Fibroblast of peridontal ligament (primary cell): ENCODE measurements around the gene GP1BA.
A peak's percentile ranks its signal among the peaks of the same experiment; 100 is the strongest.

Experiments used
- DNase-seq: peaks from one replicate; pipeline ENCODE4 v3.0.0-alpha.2; 2010; ENCODE audit errors: extremely low read depth

The GP1BA gene

DNA sequence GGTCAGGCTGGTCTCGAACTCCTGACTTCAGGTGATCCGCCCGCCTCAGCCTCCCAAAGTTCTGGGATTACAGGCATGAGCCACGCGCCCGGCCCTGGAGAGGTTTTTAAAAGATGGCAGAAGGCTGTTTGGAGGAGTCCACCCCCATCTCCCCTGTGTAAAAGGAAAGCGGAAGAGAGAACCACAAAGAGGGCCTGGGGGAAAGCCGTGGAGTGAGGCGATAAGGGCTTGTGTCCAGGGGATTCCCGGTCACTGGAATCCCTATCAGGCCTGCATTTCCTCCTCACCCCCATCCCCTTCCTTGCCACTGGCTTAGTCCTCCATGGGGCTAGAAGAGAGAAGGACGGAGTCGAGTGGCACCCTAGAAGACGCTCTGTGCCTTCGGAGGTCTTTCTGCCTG, at the start of gene GP1BA:
Gene GP1BA (plus strand): TSS at position 315 of the 400 bp plus-strand sequence. CDS start 328 bp downstream, outside the sequence.
- no peak for DNase-seq

DNA sequence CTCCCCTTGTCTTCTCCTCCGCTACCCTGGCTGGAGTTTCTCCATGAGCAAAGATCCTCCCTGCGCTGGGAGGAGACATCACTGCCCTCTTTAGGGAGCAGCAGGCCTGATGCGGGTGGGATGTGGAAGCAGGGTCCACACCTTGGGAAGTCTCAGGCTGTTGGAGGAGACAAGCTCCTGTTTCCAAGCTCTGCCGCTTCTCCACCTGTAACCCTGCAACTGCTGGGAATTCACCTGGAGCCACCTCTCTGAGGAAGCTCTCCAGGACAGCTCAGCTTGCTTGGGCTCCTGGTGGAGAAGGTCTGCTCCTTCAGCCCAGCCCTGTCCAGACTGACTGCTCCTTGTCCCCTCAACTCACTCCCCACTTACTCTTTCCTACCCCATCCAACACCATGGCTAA, 47.6 kb upstream of the GP1BA start:
- no peak for DNase-seq

DNA sequence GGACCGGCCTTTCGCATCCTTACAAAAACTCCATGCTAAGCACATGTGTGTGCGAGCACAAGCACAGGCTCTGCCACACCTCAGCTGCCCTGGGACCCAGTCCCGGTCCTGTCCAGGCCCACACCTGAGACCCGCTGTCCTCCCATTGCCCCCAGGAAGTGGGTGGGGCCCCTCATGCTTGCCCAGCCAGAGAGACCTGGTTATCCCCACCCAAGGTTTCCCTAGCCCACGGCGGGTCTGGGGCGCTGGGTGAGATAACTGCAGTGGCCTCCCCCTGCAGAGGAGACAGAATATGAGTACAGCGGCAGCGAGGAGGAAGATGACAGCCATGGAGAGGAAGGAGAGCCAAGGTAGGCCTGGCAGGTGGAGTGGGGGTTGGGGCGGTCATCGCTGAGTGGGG, 45.2 kb upstream of the GP1BA start:
- DNase-seq = no peak

DNA sequence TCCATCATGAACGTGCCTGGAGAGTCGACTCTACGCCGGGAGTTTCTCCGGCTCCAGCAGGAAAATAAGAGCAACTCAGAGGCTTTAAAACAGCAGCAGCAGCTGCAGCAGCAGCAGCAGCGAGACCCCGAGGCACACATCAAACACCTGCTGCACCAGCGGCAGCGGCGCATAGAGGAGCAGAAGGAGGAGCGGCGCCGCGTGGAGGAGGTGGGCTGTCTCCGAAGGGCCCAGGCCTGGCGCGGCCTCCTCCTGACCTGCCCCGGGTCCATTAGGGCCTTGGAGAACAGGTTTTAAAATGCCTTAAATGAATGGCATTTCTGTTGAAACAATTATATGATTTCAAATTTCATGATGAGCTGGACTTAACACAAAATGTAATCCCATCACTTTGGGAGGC, 44.5 kb upstream of the GP1BA start:
- DNase-seq = no peak

DNA sequence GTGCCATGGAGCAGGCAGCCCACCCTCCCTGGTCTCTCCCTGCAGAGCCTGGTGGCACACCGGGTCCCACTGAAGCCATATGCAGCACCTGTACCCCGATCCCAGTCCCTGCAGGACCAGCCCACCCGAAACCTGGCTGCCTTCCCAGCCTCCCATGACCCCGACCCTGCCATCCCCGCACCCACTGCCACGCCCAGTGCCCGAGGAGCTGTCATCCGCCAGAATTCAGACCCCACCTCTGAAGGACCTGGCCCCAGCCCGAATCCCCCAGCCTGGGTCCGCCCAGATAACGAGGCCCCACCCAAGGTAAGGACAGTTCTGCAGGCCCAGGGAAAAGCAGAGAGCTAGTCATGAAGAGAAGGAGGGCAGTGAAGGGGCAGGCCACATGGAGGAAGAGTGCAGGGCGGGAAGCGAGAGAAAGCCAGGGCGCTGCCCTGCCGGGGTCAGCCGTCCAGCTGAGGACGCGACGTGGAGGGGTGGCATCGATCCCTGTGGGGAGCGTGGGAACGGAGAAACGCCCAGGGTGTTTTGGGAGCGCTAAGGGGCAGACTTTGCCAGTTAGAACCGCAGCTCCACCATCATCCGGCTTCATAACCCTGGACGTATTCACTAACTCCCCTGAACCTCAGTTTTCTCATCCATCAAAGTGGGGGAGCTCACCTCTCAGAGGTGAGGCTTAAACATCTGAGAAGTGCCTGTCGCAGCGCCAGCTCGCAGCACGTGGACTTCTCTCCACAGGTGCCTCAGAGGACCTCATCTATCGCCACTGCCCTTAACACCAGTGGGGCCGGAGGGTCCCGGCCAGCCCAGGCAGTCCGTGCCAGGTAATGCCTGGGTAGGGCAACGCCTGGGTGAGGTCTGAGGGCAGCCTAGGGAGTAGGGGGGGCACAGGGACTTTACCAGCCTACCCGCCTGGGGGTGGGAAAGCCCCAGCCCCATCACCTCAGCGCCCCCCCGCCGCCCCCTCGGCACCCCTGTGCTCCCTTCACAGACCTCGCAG, 40.4 kb upstream of the GP1BA start:
- no peak for DNase-seq

DNA sequence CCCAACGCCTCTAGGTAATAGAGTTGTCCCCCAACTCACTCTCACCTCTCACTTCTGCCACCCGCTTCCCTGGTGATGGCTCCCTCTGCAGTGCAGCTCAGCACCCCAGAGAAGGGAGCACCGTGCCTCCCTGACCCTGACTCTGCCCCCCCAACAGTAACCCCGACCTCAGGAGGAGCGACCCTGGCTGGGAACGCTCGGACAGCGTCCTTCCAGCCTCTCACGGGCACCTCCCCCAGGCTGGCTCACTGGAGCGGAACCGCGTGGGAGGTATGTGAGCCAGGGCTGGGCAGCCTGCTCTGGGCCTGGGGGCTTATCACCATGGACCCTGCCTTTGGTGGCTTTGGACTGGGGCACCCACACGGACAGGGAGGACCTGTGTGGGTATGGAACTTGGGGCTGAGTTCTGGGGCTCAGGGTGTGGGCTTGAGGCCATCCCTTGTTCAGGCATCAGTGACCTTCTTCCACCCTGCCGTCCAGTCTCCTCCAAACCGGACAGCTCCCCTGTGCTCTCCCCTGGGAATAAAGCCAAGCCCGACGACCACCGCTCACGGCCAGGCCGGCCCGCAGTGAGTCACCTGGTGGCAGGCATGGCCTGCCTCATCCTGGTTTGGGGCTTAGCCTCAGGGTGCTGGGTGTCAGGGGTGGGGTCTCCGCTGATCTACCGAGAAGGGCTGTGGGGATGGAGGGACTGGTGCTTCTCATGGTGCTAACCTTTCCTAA, 39.4 kb upstream of the GP1BA start:
- no peak for DNase-seq

DNA sequence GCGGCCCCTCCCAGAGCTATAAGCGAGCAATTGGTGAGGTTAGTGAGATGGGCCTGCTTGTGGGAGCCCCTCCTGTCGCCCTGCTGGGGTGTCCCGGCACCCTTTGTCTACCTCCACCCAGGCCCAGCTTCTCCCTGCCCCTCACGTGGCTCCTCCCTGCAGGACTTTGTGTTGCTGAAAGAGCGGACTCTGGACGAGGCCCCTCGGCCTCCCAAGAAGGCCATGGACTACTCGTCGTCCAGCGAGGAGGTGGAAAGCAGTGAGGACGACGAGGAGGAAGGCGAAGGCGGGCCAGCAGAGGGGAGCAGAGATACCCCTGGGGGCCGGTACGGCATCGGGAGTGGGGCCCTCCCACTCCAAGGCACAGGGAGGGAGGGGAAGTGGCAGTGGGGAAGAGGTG, 38.8 kb upstream of the GP1BA start:
- no peak for DNase-seq

DNA sequence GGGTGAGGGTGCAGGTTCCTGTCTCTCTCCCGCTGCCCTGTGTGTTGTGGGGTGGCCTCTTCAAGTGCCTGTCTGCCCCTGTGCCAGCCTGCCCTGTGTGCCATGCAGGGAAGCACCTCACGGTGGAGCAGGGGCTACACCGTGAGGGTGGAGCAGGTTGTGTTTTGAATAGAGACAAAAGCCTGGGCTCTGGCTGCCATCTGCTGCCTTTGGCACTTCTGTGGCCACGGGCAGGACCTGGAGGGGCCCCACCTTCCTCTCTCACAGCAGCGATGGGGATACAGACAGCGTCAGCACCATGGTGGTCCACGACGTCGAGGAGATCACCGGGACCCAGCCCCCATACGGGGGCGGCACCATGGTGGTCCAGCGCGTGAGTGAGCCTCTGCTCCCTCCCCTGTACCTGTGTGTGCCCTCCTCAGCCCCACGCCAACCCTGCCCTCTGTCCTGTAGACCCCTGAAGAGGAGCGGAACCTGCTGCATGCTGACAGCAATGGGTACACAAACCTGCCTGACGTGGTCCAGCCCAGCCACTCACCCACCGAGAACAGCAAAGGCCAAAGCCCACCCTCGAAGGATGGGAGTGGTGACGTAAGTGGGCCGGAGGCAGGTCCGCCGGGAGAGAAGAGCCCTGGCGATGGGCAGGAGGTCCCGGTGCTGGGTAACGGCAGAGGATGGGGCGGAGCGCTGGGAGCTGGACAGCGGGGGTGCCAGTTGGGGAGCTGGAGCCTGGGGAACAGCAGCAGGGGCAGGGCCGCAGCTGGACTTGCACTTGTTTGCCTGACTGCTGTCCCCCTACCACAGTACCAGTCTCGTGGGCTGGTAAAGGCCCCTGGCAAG, 38.1 kb upstream of the GP1BA start:
- no peak for DNase-seq

DNA sequence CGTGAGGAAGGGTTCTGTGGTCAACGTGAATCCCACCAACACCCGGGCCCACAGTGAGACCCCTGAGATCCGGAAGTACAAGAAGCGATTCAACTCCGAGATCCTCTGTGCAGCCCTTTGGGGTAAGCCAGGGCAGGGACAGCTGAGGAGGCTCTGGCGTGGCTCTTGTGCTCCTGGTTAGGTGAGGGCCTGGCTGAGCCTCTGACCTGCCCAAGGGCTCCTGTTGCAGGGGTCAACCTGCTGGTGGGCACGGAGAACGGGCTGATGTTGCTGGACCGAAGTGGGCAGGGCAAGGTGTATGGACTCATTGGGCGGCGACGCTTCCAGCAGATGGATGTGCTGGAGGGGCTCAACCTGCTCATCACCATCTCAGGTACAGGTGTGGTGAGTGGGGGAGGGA, 37.0 kb upstream of the GP1BA start:
- DNase-seq = no peak

DNA sequence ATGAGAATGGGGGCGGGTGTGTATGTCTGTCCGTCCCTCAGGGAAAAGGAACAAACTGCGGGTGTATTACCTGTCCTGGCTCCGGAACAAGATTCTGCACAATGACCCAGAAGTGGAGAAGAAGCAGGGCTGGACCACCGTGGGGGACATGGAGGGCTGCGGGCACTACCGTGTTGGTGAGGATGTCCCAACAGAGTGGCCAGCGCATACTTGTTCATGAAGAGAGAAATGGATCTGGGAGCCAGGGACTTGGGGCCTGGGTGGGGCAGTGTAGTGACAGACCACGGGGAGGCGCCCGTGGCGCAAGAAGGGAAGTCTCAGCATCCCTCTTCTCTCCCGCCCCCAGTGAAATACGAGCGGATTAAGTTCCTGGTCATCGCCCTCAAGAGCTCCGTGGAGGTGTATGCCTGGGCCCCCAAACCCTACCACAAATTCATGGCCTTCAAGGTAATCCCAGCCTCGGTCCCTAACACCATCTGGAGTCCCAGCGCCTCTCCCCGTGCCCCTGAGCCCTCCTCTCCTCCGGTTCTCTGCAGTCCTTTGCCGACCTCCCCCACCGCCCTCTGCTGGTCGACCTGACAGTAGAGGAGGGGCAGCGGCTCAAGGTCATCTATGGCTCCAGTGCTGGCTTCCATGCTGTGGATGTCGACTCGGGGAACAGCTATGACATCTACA, 36.3 kb upstream of the GP1BA start:
- DNase-seq = no peak

DNA sequence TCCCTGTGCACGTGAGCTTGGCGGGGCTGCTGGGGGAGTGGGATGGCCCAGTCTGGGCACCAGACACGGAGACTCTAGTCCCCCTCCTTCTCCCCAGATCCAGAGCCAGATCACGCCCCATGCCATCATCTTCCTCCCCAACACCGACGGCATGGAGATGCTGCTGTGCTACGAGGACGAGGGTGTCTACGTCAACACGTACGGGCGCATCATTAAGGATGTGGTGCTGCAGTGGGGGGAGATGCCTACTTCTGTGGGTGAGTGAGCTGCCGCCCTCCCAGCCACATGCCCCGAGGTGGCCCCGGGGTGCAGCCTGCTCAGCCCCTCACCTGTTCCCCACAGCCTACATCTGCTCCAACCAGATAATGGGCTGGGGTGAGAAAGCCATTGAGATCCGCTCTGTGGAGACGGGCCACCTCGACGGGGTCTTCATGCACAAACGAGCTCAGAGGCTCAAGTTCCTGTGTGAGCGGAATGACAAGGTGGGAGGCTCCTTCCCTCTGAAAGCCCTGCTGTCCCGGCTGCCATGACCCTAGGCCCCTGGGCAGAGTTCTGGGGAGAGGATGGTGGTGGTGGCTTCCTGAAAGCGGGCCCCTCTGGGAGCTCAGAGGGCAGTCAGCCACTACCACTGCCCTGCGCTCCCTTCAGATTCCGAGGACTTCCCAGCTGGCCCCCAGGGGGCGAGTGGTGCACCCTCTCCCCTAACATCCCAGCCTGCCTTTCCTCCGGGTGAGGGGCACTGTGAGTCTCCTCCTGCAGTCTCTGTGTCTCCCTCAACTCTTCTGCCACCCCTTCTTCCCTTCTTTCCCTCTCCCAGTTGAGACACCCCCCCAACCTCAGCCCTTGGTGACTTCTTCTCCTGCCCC, 35.5 kb upstream of the GP1BA start:
- DNase-seq = no peak

DNA sequence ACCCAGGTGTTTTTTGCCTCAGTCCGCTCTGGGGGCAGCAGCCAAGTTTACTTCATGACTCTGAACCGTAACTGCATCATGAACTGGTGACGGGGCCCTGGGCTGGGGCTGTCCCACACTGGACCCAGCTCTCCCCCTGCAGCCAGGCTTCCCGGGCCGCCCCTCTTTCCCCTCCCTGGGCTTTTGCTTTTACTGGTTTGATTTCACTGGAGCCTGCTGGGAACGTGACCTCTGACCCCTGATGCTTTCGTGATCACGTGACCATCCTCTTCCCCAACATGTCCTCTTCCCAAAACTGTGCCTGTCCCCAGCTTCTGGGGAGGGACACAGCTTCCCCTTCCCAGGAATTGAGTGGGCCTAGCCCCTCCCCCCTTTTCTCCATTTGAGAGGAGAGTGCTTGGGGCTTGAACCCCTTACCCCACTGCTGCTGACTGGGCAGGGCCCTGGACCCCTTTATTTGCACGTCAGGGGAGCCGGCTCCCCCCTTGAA, 34.8 kb upstream of the GP1BA start:
- DNase-seq = no peak

DNA sequence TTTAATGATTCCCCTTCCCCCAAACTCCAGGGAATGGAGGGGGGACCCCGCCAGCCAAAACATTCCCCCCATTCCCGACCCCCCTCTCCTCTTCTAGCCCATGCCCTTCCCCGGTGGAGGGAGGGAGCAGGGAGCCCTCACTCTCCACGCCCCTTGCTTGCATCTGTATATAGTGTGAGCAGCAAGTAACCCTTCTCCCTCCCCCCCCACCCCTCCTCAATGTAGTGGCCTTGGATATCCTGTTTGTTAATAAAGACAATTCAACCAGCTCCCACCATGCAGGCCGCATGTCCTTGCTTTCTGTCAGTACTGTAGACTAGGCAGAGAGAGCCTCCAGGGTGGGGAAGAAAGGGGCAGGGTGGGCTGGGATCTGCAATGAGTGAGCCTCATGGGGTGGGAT, 34.3 kb upstream of the GP1BA start:
- no peak for DNase-seq

DNA sequence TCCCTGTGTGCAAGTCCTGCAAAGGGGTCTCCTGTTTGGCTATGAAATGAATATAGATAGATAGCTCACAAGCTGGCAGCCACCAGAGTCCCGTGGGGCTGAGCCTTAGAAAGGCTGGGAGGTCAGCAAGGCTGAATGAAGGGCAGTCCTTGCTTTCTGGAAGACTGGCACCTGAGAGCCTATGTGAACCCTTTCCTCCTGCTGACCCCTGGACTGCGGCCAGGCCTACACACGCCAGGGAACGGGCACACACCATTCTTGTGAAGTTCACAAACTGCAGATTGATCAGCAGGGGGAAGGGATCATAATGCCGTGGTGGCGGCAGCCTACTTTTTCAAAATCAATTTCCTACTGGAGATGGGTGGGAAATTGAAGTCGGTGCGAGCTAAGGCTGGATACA, 33.7 kb upstream of the GP1BA start:
- no peak for DNase-seq

DNA sequence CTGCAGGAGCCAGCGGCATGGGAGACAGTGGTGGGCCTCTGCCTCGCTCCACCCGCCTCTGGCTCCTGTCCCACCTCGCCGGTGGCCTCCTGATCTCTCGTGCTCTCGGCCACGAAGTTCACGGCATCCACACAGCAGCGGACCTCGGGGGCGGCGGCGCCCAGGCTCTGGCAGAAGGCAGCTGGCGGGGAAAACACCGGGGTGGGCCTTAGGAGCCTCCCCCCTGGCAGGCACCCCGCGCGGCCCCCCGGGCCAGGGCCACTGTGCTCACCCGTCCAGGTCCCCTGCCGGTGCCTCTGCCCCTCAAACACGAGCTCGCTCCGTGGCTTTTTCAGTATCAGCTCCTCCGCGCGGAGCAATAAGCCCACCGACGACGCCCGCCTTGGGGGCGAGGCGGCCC, 33.1 kb upstream of the GP1BA start:
- DNase-seq = no peak

DNA sequence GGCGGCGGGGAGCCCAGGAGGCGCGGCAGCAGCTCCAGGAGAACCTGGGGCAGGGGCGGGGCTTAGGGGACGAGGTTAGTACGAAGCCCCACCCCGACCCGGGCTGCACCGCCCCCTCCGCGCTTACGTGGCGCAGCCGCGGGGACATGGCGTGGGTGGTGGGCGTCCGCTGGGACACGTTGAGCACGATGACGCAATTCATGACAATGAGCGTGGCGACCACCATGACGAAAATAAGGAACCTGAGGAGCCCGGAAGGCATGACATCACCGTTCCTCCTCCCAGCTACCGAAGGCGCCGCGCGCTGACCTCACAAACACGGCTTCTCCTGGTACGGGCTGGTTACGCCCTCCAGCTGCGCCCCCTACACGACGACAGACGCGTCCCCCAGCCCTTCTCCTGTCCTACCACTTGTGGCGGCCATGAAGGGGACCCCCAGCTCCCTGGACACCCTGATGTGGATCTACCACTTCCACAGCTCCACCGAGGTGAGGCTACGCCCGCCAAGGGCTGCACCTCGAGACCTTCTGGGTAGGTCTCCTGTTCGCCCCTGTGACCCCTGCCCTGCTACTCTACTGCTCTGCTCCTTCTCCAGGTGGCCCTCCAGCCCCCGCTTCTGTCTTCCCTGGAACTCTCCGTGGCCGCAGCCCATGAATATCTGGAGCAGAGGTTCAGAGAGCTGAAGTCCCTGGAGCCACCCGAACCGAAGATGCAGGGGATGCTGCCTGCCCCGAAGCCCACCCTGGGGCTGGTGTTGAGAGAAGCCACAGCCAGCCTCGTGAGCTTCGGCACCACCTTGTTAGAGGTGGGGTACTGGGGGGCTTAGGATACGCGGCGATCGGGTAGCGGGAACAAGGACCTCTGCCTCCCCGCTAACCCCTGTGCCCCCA, 32.5 kb upstream of the GP1BA start, which contains the start of gene C17orf107:
Gene C17orf107 (plus strand): TSS at position 196 of the 890 bp plus-strand sequence. CDS start 227 bp downstream, at position 423.
- DNase-seq = peak; percentile 74

DNA sequence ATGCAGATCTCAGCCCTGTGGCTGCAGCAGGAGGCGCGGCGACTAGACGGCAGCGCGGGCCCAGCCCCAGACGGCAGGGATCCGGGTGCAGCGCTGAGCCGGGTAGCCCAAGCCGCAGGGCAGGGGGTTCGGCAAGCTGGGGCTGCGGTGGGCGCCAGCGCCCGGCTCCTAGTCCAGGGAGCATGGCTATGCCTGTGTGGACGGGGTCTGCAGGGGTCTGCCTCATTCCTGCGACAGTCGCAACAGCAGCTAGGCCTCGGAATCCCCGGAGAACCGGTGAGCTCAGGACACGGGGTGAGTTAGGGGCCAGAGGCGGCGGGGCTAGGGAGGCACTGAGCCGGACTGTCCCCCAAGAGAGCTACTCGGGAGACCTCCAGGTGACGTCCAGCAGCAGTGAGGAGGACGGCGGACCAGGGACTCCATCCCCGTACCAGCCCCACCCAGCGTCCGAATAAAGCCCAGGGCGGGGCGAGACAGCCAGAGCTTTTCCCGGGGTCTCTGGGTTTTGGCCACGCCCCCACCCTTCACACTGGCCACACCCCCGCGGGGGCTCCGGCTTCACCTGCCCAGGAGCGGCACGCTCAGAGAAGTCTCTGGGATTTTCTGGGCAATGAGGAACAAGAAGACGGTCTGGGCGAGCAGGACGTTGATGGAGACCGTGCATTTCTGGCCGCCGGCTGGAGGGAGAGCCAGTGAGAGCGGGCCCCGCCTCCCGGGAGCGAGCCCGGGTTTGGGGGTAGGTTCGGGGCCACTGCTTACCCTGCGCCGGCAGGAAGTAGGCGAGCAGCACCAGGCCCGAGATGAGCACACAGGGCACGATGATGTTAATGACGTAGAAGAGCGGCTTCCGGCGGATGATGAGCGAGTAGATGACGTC, 31.6 kb upstream of the GP1BA start:
- DNase-seq = no peak

DNA sequence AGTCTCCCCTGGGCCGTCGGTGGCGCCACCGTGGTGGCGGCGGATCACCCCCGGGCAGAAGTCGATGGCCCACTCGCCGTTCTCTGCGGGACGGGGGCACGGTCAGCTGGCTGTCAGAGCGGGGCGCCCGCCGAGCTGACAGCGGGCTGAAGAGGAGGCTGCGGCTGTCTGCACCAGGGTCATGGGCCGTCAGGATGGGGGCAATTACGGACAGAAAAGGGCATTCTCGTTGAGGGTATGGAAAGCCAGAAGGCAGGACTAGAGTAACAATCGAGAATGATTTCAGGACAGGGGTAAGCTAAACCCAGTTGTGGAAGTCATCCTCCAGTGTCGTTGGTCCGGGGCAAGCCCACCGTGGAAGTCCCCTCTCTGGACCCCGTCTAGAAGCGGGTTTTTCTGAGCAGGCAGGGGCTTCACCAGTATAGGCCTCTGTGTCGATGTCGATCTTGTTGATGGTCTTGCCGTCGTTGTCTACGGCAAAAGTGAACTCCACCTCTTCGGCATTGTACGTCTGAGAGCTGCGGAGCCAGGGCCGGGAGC, 30.9 kb upstream of the GP1BA start:
- no peak for DNase-seq
